Testis (tissue), 3 donors: ENCODE data around the gene CTIF. TPM values are rescaled to one million over a fixed set of nuclear protein-coding genes. Genes with fewer than 3 reads are reported as not detected.

Experiments
- DNase-seq: peaks from one replicate; pipeline ENCODE4 v3.0.0-alpha.2; 2019
- H3K27ac ChIP-seq, 2 donors: fragments of 200-600 bp; sonication (generic); one replicate each; pipeline ENCODE4 v1.5.1; 2019
- H3K27me3 ChIP-seq: fragments of 200-600 bp; sonication (generic); one replicate; pipeline ENCODE4 v1.5.1; 2019
- H3K36me3 ChIP-seq: fragments of 200-600 bp; sonication (generic); one replicate; pipeline ENCODE4 v1.5.1; 2017; ENCODE audit warnings: low read depth; ENCODE audit errors: missing control alignments
- H3K4me1 ChIP-seq: fragments of 200-600 bp; sonication (generic); one replicate; pipeline ENCODE4 v1.5.1; 2019
- H3K4me3 ChIP-seq, 2 donors: fragments of 200-600 bp; sonication (generic); one replicate each; pipeline ENCODE4 v1.5.1; 2017 to 2019
- H3K9me3 ChIP-seq: fragments of 200-600 bp; sonication (generic); one replicate; pipeline ENCODE4 v1.5.1; 2017
- POLR2A ChIP-seq: fragments of 450-650 bp; IDR thresholded peaks from one replicate; pipeline ENCODE4 v1.6.1; 2017; ENCODE audit warnings: antibody characterized with exemption, mild to moderate bottlenecking, moderate library complexity
- WGBS, 2 donors: methylation state at CpG; one replicate each; pipeline ENCODE4 v1.1.5; 2018; 5-methylcytosine and 5-hydroxymethylcytosine counted together
- intact Hi-C: fragments of 100-400 bp; cut with DNase I; formaldehyde crosslinking; loops from one replicate; pipeline ENCODE4 v1.15.1; 2023; ENCODE audit warnings: low total_unique reads
- polyA plus RNA-seq: library from polyadenylated mRNA; stranded (reverse); fragments of 350-450 nt; fragmentation: Illumina TruSeq; extraction: RNeasy Lipid Tissue Mini Kit (QIAGEN cat#74804); gene quantifications from one replicate; pipeline ENCODE4 v1.2.3, GENCODE V29; 2014; ENCODE audit warnings: low read depth, low replicate concordance; ENCODE audit not compliant: insufficient read depth
- total RNA-seq, 2 donors: library from RNA; depleted of rRNA; stranded (reverse); fragments of >200 nt; gene quantifications; one replicate each; pipeline ENCODE4 v1.2.3, GENCODE V29; 2016
- TF ChIP-seq, protein P1 (sequence below), 3 experiments: fragments of 450-650 bp in 2 of 3; fragments of 200-600 bp in 1 of 3; sonication (generic) in 1 of 3; IDR thresholded peaks; one replicate each; pipeline ENCODE4 v1.5.1; 2016 to 2019; ENCODE audit warnings: antibody characterized with exemption in 3 of 3, mild to moderate bottlenecking in 2 of 3, moderate library complexity in 1 of 3

CTIF gene
- total and polyA plus RNA-seq, 3 donors from 2014 or later: 33.8 to 41.5 (median 35.6) TPM

DNA sequence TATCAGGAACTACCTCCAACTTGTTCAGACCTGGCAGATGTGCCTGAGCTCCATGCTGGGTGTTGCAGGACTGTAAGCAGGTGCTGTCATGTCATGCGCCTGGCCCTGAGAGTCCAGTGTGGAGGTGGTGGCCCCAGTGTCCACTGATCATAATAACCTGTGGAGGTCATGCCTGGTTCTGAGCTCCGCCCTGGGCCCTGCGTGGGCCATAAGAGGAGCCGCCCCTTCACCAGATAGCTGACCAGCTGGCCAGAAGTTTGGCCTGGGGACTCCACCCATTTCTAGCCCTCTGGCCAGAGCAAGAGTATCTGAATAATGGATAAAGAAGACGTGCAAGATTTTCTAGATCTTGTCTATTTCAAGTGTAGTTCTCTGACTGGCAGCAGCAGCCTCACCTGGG lies 72.4 kb downstream of the CTIF start:
- Histone ChIP-seq H3K27me3 (no peaks in the 10 kb centered on the region), H3K4me3 (no peak overlapping the region), H3K27ac (peak overlapping the region in 1 of 2 donors; percentile 82), H3K36me3 (no peaks in the 10 kb centered on the region), H3K4me1 (peaks cover 74% of the 10 kb centered on the region), H3K9me3 (no peaks in the 10 kb centered on the region)
- 48 to 55% methylated on average over 2 to 5 of the region's 5 CpGs for WGBS, 2 donors
- no peak for DNase-seq
- intact Hi-C loops: no loop called here
- TF ChIP-seq POLR2A: no peak
- TF ChIP-seq, protein P1, sequence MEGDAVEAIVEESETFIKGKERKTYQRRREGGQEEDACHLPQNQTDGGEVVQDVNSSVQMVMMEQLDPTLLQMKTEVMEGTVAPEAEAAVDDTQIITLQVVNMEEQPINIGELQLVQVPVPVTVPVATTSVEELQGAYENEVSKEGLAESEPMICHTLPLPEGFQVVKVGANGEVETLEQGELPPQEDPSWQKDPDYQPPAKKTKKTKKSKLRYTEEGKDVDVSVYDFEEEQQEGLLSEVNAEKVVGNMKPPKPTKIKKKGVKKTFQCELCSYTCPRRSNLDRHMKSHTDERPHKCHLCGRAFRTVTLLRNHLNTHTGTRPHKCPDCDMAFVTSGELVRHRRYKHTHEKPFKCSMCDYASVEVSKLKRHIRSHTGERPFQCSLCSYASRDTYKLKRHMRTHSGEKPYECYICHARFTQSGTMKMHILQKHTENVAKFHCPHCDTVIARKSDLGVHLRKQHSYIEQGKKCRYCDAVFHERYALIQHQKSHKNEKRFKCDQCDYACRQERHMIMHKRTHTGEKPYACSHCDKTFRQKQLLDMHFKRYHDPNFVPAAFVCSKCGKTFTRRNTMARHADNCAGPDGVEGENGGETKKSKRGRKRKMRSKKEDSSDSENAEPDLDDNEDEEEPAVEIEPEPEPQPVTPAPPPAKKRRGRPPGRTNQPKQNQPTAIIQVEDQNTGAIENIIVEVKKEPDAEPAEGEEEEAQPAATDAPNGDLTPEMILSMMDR (IDR thresholded peaks at IDR 0.05): no peak

- Histone ChIP-seq H3K4me3 (no peak overlapping the region), H3K27ac (peak overlapping the region in 1 of 2 donors; percentile 82), H3K4me1 (peaks cover 81% of the 10 kb centered on the region), H3K36me3 (no peaks in the 10 kb centered on the region), H3K27me3 (no peaks in the 10 kb centered on the region), H3K9me3 (no peaks in the 10 kb centered on the region)
- 38 to 46% methylated on average over 9 to 10 of the region's 10 CpGs for whole genome bisulfite sequencing, 2 donors
- no peak for TF ChIP-seq POLR2A
- TF ChIP-seq, protein P1 (IDR thresholded peaks at IDR 0.05): no peak
- intact Hi-C loops: no loop called here
- DNase-seq: no peak
Observed at GRCh38 chr18:48611785-48612480, 73.1 kb downstream of the CTIF start.

- DNase-seq: no peak
- Histone ChIP-seq H3K9me3 (no peaks in the 10 kb centered on the region), H3K36me3 (no peaks in the 10 kb centered on the region), H3K4me3 (no peak overlapping the region), H3K27me3 (no peaks in the 10 kb centered on the region), H3K4me1 (peaks cover 81% of the 10 kb centered on the region), H3K27ac (peak overlapping the region; percentile 72 to 82)
- 88 to 89% methylated on average over 6 of the region's 6 CpGs for WGBS, 2 donors
- TF ChIP-seq POLR2A: no peak
- TF ChIP-seq, protein P1 (IDR thresholded peaks at IDR 0.05): no peak
- intact Hi-C loops: no loop called here
Observed at GRCh38 chr18:48612511-48612910, 73.7 kb downstream of the CTIF start.

GRCh38 chr18:48612917-48613316 lies 74.1 kb downstream of the CTIF start:
- Histone ChIP-seq H3K9me3 (no peaks in the 10 kb centered on the region), H3K27ac (peak overlapping the region; percentile 72 to 82), H3K27me3 (no peaks in the 10 kb centered on the region), H3K36me3 (no peaks in the 10 kb centered on the region), H3K4me1 (peaks cover 81% of the 10 kb centered on the region), H3K4me3 (no peak overlapping the region)
- WGBS, 2 donors: 51 to 69% methylated on average over 4 of the region's 4 CpGs
- no peak for TF ChIP-seq POLR2A
- TF ChIP-seq, protein P1 (IDR thresholded peaks at IDR 0.05): no peak
- intact Hi-C loops: no loop called here
- no peak for DNase-seq
